Measurements from ENCODE around the gene ENOSF1. TPM values are rescaled to one million over a fixed set of nuclear protein-coding genes. Genes with fewer than 3 reads are reported as not detected.

The ENOSF1 gene
- total RNA-seq, 2 donors from 2014 or later = 62.0 to 65.1 TPM

DNA sequence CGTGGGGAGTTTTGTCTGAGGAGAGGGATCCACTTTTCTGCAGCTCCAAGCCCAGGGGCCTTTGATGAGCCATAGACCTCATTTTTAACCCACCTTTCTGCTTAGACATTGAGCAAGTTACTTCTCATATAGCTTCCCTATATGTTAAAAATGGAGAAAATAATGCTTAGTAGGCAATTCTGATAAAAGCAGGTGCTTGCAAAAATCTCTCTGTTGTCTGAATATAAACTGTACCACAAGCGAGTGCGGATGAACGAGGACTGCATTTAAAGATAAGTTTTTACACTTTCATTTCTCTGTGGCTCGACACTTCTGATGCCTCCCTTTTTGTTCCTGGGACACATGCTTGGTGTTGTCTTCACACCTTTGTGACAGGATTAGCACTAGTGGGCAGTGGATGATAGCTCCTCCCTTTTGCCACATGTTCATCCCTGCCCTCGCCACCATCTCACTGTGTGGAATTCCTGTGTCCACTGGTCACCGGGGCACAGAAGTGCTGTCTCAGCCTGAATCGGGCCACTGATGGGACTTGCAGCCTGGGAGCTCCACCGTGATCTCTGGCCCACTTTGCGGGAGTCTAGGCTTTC lies 53.4 kb downstream of the ENOSF1 start:
- Mint-ChIP-seq H3K9me3 (peaks cover 2% of the 10 kb centered on the region in 2 donors), H3K4me3 (peak overlapping the region; percentile 90 to 91), H3K36me3 (ENCODE audit: insufficient read depth in 2 of 2) (peaks cover 20 to 37% of the 10 kb centered on the region in 2 donors), H3K27ac (no peak overlapping the region), H3K4me1 (ENCODE audit: low read depth) (peaks cover 35% of the 10 kb centered on the region), H3K27me3 (ENCODE audit: low read depth) (peaks cover 16% of the 10 kb centered on the region)
- ATAC-seq (replicated peaks in 1 of 2) = no peak
- DNase-seq = no peak

DNA sequence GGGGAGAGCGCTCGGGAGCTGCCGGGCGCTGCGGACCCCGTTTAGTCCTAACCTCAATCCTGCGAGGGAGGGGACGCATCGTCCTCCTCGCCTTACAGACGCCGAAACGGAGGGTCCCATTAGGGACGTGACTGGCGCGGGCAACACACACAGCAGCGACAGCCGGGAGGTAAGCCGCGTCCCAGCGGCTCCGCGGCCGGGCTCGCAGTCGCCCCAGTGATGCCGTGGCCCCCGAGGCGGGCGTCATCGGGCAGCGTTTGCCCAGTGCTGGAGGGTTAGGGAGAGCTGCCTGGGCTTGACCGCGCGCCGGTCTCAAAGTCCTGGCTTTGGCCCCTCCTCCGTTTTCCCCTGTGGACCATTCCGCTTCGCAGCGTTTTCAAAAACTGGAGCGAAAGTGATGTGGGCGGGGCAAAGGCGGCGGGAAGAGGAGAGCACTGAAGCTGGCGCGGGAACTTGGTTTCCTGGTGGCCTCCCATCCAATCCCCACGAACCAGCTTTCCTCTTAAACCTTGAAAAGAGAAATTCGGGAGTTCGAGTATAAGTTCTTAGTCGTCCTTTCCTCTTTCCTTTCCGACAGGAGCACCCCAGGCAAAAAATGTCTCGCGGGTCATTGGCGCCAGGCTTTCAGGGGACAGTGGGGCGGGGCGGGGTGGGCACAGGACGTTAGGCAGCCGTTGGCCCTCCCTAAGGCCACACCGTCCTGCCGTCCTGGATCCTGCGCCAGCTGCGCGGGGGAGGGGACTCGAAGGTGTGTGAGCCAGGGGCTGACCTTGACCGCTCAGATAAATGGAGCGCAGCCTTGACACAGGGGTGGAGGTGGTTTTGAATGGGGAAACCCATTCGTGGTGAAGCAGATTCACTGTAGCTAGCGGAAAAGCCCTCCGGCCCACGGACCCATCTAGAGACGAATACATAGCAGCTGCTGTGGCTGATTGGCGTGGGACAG lies 54.2 kb downstream of the ENOSF1 start:
- Mint-ChIP-seq H3K4me1 (ENCODE audit: low read depth) (peaks cover 35% of the 10 kb centered on the region), H3K27ac (peak overlapping the region; percentile 38), H3K4me3 (peak overlapping the region; percentile 90 to 91), H3K9me3 (peaks cover 2% of the 10 kb centered on the region in 2 donors), H3K36me3 (ENCODE audit: insufficient read depth in 2 of 2) (peaks cover 18 to 34% of the 10 kb centered on the region in 2 donors), H3K27me3 (ENCODE audit: low read depth) (peaks cover 24% of the 10 kb centered on the region)
- ATAC-seq (replicated peaks in 1 of 2) (peak; percentile 65 to 72), DNase-seq (peak; percentile 80 to 81)

DNA sequence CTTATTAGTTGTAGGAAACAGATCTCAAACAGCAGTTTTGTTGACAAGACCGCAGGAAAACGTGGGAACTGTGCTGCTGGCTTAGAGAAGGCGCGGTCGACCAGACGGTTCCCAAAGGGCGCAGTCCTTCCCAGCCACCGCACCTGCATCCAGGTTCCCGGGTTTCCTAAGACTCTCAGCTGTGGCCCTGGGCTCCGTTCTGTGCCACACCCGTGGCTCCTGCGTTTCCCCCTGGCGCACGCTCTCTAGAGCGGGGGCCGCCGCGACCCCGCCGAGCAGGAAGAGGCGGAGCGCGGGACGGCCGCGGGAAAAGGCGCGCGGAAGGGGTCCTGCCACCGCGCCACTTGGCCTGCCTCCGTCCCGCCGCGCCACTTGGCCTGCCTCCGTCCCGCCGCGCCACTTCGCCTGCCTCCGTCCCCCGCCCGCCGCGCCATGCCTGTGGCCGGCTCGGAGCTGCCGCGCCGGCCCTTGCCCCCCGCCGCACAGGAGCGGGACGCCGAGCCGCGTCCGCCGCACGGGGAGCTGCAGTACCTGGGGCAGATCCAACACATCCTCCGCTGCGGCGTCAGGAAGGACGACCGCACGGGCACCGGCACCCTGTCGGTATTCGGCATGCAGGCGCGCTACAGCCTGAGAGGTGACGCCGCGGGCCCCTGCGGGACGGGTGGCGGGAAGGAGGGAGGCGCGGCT lies 55.0 kb downstream of the ENOSF1 start, which contains the start of gene TYMS:
Gene TYMS, plus strand, starts transcription at position 343 of the 690 bp plus-strand sequence. Its CDS starts 90 bp downstream, at position 433.
- Mint-ChIP-seq H3K4me3 (peak within 1 kb of the TSS; percentile 90 to 91), H3K9me3 (peaks cover 2% of the 10 kb centered on the region in 2 donors), H3K27ac (peak within 1 kb of the TSS; percentile 51), H3K27me3 (ENCODE audit: low read depth) (peaks cover 24% of the 10 kb centered on the region), H3K36me3 (ENCODE audit: insufficient read depth in 2 of 2) (peaks cover 18 to 34% of the 10 kb centered on the region in 2 donors), H3K4me1 (ENCODE audit: low read depth) (peaks cover 35% of the 10 kb centered on the region)
- DNase-seq (peak; percentile 61 to 66), ATAC-seq (replicated peaks in 1 of 2) (peak; percentile 65)

DNA sequence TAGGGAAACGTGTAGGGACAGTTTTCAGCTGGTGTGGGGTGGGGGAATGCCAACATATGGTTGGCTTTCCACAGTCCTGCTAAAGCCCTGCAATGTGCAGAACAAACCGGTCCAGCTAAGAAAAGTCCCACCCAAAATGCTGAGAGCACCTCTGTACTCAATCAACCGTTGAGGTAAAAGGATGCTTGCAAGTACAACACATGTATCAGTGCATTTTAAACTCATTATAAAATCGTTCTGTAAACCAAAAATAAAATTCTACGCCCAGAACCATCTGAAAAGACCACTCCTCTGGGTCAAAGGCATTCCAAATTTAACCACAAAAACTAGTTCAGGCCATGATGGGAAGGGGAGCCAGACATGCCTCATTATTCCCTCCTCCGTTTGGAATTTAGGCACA lies 57.0 kb downstream of the ENOSF1 start:
- Mint-ChIP-seq H3K4me3 (peak overlapping the region in 1 of 2 donors; percentile 36), H3K27ac (no peak overlapping the region), H3K27me3 (ENCODE audit: low read depth) (peaks cover 24% of the 10 kb centered on the region), H3K9me3 (no peaks in the 10 kb centered on the region), H3K36me3 (ENCODE audit: insufficient read depth in 2 of 2) (peaks cover 8 to 17% of the 10 kb centered on the region in 2 donors), H3K4me1 (ENCODE audit: low read depth) (peaks cover 32% of the 10 kb centered on the region)
- ATAC-seq (replicated peaks in 1 of 2) (no peak), DNase-seq (no peak)

DNA sequence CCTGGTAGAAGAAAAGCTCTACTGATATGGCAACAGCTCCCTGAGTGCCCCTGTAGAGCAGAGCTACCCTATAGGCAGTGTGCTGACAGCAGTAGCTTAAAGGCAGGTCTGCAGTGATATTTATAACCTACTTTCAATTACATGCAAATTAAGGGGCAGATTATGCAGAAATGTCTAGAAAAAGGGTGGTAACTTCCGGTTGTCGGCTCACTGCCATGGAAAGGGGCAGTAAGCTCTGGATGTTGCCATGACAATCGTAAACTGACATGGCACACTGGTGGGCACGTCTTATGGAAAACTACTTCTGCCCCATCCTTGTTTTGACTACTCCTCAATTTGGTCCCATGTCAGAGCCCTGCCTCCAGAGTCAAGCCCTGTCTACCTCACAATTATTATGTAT lies 57.8 kb downstream of the ENOSF1 start:
- peaks cover 24% of the 10 kb centered on the region for H3K27me3 Mint-ChIP-seq (ENCODE audit: low read depth)
- H3K9me3 Mint-ChIP-seq = no peaks in the 10 kb centered on the region
- DNase-seq (no peak), ATAC-seq (replicated peaks in 1 of 2) (no peak)
- H3K4me3 Mint-ChIP-seq = no peak overlapping the region
- H3K4me1 Mint-ChIP-seq (ENCODE audit: low read depth) = peaks cover 29% of the 10 kb centered on the region
- no peak overlapping the region for H3K27ac Mint-ChIP-seq
- H3K36me3 Mint-ChIP-seq (ENCODE audit: insufficient read depth in 2 of 2) = peaks cover 4 to 9% of the 10 kb centered on the region in 2 donors

DNA sequence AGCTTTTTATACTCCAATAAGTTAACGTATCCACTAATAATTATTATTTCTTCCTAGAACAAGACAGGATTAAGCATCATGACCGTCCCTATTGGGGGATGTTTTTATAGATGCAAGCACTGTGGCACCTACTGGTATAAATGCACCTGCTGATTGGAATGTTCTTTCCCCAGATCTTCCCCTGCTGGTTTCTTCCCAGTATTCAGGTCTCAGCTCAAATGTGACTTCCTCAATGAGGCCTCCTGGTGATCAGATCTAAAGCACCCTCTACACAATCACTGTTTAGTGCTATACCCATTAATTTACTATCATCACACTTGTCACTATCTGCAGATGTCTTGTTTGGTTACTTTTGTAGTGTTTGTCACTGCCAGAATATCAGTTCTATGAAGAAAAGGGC lies 58.9 kb downstream of the ENOSF1 start:
- Mint-ChIP-seq H3K27me3 (ENCODE audit: low read depth) (peaks cover 24% of the 10 kb centered on the region), H3K36me3 (ENCODE audit: insufficient read depth in 2 of 2) (peaks cover 0 to 5% of the 10 kb centered on the region in 2 donors), H3K27ac (no peak overlapping the region), H3K4me1 (ENCODE audit: low read depth) (peaks cover 19% of the 10 kb centered on the region), H3K4me3 (no peak overlapping the region), H3K9me3 (no peaks in the 10 kb centered on the region)
- ATAC-seq (replicated peaks in 1 of 2) (no peak), DNase-seq (no peak)

DNA sequence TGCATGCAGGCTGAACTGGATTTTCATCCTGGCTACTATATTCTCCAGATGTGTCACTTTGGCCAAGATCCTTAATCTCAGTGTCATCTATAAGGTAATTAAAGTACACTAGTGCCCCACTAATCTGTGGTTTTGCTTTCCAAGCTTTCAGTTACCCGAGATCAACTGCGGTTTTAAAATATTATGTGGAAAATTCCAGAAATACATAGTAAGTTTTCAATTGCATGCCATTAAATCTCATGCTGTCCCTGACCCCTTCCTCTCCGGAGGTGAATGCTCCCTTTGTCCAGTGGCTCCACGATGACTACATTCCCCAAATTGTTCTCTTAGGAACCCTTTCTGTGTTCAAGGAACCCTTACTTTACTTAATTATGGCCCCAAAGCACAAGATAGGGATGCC lies 60.3 kb downstream of the ENOSF1 start:
- ATAC-seq (replicated peaks in 1 of 2) (no peak), DNase-seq (no peak)
- H3K27me3 Mint-ChIP-seq (ENCODE audit: low read depth) = peaks cover 24% of the 10 kb centered on the region
- no peaks in the 10 kb centered on the region for H3K9me3 Mint-ChIP-seq
- H3K36me3 Mint-ChIP-seq (ENCODE audit: insufficient read depth in 2 of 2) = peaks cover 0 to 2% of the 10 kb centered on the region in 2 donors
- no peak overlapping the region for H3K27ac Mint-ChIP-seq
- H3K4me1 Mint-ChIP-seq (ENCODE audit: low read depth) = peaks cover 19% of the 10 kb centered on the region
- no peak overlapping the region for H3K4me3 Mint-ChIP-seq

DNA sequence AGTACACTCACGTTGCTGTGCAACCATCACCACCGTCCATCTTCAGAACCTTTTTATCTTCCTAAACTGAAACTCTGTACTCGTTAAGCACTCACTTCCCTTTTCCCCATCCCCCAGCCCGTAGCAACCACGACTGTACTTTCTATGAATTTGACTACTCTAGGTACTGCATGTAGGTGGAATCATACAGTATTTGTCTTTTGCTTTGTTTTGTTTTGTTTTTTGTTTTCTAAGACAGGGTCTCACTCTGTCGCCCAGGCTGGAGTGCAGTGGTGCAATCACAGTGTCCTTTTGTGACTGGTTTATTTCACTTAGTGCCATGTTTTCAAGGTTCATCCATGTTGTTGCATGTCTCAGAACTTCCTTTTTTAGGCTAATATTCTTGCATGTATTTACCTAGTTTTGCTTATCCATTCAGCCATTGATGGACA lies 62.0 kb downstream of the ENOSF1 start:
- Mint-ChIP-seq H3K36me3 (ENCODE audit: insufficient read depth in 2 of 2) (no peaks in the 10 kb centered on the region), H3K9me3 (no peaks in the 10 kb centered on the region), H3K27ac (no peak overlapping the region), H3K4me1 (ENCODE audit: low read depth) (peaks cover 10% of the 10 kb centered on the region), H3K27me3 (ENCODE audit: low read depth) (peaks cover 15% of the 10 kb centered on the region), H3K4me3 (peak overlapping the region; percentile 30 to 66)
- ATAC-seq (replicated peaks in 1 of 2) (peak; percentile 69 to 84), DNase-seq (peak in 1 of 2 donors; percentile 36)

DNA sequence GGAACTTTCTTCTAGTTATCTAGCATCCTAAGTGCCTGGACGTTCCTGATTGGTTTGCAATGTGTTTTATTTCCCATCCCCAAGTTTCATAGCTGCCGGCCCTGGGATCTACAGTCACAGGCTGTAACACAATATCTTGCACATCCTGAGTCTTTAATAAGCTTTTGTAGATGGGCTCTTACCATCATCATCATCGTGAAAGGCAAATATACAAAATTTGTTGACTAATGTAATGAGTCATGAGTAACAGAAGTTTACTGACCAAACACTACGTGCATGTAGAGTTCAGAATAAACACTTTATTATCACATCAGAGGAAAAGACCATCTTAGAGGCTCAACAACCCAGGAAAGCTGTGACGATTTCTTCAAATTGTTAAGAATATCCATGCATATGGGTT lies 63.1 kb downstream of the ENOSF1 start:
- Mint-ChIP-seq H3K9me3 (no peaks in the 10 kb centered on the region), H3K36me3 (ENCODE audit: insufficient read depth in 2 of 2) (no peaks in the 10 kb centered on the region), H3K27me3 (ENCODE audit: low read depth) (peaks cover 10% of the 10 kb centered on the region), H3K4me3 (no peak overlapping the region), H3K4me1 (ENCODE audit: low read depth) (peaks cover 11% of the 10 kb centered on the region), H3K27ac (no peak overlapping the region)
- no peak for ATAC-seq (replicated peaks in 1 of 2)
- no peak for DNase-seq

DNA sequence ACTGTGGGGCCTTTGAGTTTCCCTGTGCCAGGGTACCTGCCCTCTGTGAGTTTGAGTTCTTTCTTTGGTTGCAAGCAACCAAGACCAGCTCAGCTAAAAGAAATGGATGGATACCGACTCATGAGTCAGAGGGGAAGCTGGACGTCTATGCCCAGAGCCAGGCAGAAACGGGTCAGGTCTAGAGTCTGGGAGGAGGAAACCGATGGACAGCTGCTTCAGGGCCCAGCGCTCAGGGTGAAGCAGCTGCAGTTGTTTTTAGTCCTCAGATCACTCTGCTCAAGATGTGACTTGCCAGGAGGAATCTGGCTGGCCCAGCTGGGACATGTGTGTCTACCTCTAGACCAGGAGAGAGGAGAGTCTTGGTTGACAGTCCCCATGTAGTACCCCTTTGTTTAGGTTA lies 65.1 kb downstream of the ENOSF1 start:
- H3K4me1 Mint-ChIP-seq (ENCODE audit: low read depth) = peaks cover 16% of the 10 kb centered on the region
- no peak overlapping the region for H3K4me3 Mint-ChIP-seq
- H3K27me3 Mint-ChIP-seq (ENCODE audit: low read depth) = no peaks in the 10 kb centered on the region
- ATAC-seq (replicated peaks in 1 of 2) = no peak
- H3K9me3 Mint-ChIP-seq = no peaks in the 10 kb centered on the region
- no peak overlapping the region for H3K27ac Mint-ChIP-seq
- no peak for DNase-seq
- H3K36me3 Mint-ChIP-seq (ENCODE audit: insufficient read depth in 2 of 2) = no peaks in the 10 kb centered on the region

DNA sequence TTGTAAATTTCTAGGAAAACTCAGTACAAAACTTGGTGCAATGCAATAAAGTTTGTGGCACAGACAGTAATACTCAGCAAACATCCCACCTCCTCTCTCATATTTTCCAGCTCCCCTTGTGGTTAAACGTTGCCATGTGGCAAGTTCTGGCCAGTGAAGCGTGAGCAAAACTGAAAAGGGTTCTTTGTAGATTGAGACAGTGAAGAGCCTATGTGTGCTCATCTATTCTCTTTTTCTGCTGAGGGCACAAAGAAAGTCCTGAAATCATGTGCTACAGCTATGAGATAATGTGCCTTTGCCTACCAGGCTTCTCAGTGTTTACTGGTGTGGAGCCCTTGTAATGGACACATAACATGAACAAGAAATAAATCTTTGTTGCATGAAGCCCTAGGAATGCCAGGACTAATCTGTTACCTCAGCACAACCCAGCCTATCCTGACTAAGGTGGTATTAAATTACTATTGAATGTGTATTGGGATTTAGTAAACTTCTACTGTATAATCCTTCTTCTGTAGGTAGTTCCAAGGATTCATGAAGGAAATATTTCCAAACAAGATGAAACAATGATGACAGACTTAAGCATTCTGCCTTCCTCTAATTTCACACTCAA lies 67.9 kb downstream of the ENOSF1 start:
- no peaks in the 10 kb centered on the region for H3K27me3 Mint-ChIP-seq (ENCODE audit: low read depth)
- no peak overlapping the region for H3K27ac Mint-ChIP-seq
- H3K9me3 Mint-ChIP-seq = no peaks in the 10 kb centered on the region
- DNase-seq (peak; percentile 28 to 45), ATAC-seq (replicated peaks in 1 of 2) (peak; percentile 95 to 96)
- no peaks in the 10 kb centered on the region for H3K36me3 Mint-ChIP-seq (ENCODE audit: insufficient read depth in 2 of 2)
- peaks cover 8% of the 10 kb centered on the region for H3K4me1 Mint-ChIP-seq (ENCODE audit: low read depth)
- no peak overlapping the region for H3K4me3 Mint-ChIP-seq

DNA sequence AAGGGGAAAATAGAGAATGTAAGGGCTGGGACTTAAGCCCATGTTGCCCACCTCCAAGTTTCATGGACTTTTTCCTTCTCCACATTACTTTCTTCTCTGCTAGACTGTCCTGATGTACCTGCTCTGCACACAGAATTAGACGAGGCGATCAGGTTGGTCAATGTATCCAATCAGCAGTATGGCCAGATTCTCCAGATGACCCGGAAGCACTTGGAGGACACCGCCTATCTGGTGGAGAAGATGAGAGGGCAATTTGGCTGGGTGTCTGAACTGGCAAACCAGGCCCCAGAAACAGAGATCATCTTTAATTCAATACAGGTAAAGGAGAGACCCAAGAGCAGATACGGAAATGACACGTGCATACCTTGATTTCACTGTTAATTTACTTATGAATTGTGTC lies 71.2 kb downstream of the ENOSF1 start:
- no peaks in the 10 kb centered on the region for H3K36me3 Mint-ChIP-seq (ENCODE audit: insufficient read depth in 2 of 2)
- H3K4me1 Mint-ChIP-seq (ENCODE audit: low read depth) = peaks cover 8% of the 10 kb centered on the region
- H3K4me3 Mint-ChIP-seq = no peak overlapping the region
- no peak for ATAC-seq (replicated peaks in 1 of 2)
- DNase-seq = no peak
- H3K9me3 Mint-ChIP-seq = no peaks in the 10 kb centered on the region
- H3K27ac Mint-ChIP-seq = no peak overlapping the region
- H3K27me3 Mint-ChIP-seq (ENCODE audit: low read depth) = no peaks in the 10 kb centered on the region

All from activated T-cell treated with anti-CD3 and anti-CD28 coated beads, Interleukin-2, amount 50 U/mL, for 72 hours (primary cell).